NCI-H146 (cell line): ENCODE results near the gene MGAT4B.
A peak's percentile ranks its signal among the peaks of the same experiment; 100 is the strongest.

ENCODE experiments used
- DNase-seq: peaks from one replicate; lab custom pipeline; 2025; lab: John Stamatoyannopoulos, UW

The MGAT4B gene

DNA sequence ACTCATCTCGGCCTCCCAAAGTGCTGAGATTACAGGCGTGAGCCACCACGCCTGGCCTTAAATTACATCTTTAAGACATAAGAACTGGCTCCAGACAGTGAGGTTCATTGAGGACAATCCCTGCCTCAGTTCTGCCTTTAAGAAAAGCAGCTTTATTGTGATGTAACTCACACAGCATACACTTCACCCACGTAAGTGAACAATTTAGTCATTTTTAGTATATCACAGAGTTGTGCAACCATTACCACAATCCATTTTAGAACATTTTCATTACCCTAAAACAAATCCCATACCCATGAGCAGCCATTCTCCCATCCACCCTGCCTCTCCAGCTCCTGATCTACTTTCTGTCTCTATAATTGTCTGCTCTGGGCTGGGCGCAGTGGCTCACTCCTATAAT is 36.9 kb downstream of the MGAT4B start:
- DNase-seq = no peak

DNA sequence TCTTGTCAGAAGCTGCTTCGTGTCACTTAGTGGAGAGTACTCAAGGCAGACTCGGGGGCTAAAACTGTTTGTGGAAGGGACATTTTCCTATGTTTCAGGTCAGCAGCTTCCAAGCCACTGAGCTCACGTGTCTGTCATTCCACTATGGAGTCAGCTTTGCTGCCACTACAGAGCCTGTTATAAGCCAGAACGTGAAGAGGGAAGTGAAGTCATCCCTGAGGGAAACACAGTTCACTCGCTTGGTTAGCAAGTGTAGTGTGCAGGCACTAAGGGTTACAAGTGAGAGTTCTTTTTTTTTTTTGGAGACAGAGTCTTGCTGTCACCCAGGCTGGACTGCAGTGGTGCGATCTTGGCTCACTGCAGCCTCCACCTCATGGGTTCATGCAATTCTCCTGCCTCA is 37.4 kb downstream of the MGAT4B start:
- DNase-seq = no peak

DNA sequence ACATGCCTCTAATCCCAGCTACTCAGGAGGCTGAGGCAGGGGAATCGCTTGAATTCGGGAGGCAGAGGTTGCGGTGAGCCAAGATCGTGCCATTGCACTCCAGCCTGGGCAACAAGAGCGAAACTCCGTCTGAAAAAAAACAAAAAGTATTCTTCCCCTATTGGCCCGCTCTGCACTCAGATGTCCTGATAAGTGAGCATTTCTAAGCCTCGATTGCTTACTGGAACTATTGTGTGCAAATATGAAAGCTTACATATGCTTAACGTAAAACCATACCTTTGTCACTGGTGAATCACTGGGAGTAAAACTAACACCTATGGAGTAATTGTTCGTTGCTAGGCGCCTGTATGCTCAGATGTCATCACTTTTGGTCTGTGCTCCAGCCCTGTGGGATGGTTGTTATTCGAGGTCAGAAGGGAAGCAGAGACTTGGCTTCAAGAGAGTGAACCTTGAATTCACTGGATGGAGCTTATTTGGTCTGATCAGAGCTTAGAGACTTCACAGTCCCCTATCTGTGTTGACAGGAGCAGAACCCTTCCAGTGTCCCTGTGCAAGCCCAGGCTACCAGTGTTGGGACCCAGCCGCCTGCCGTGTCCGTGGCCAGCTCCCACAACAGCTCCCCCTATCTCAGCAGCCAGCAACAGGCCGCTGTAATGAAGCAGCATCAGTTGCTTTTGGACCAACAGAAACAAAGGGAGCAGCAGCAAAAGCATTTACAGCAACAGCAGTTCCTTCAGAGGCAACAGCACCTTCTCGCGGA is 38.2 kb downstream of the MGAT4B start:
- no peak for DNase-seq

DNA sequence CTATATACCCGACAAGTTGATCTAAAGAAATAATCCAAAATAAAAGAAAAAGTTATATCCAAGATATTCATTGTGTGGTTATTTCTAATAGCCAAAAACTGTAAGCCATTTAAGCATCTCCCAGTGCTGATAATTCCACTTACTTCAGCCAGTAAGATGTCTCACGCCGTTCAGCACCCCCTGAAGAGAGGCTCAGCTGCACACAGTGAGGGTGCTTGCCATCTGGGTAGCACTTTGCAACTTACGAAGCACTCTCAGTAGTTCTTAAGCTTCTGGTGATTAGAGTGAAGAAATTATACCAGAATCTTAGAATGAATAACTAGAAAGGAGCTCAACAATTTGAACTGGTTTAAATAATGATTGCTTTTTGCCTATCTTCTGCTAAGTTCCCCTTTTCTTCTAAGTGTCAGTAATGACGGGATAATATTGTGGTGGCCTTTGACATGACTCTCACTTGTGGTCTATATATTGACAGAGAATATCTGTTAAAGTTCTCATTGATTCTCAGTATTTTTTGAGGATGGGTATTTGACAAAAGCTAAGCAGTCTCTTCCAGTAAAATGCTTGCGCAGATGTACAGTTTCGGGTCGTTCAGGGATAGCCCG is 39.1 kb downstream of the MGAT4B start:
- DNase-seq = no peak

GRCh38 chr5:179766726-179767455 is 39.8 kb downstream of the MGAT4B start:
- DNase-seq = no peak

GRCh38 chr5:179766021-179766725 is 40.5 kb downstream of the MGAT4B start:
- DNase-seq = no peak

GRCh38 chr5:179765400-179765799 is 41.3 kb downstream of the MGAT4B start:
- DNase-seq = no peak

- no peak for DNase-seq
Observed at GRCh38 chr5:179764056-179764455, 42.6 kb downstream of the MGAT4B start.

DNA sequence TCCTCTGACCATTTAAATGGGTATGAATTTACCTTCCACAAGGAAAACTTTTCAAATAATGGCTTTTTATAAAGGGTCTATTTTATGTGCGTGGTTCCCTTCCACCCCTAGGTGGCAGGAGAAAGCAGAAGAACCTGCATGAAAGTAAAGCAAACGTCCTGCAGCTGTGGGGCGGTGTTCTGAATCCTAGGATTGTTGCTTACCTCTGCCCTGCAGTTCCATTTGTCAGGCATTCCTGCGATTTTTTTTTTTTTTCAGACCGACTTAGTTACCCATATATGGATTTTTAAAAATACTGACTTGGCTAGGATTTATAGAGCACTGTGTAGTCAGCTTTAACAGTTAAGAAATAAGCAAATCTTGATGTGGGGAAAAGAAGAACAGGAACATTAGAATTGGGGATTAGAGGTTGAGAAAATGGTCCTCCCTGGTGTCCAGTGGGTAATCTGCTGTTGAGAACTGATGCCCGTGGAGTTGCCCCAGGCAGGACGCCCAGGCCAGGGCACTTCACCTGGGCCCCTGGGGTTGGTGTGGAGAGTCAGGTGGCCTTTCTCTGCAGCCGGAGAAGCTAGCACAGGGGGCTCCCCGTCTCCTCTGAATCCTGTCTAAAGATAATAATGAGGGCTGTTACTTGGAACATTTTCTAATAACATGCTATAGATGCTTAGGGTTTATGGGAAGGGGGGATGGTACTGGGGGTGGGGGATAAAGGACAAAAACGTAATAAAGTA is 43.3 kb downstream of the MGAT4B start:
- DNase-seq = peak; percentile 43

- DNase-seq = no peak
Observed at GRCh38 chr5:179762781-179763176, 43.9 kb downstream of the MGAT4B start.

DNA sequence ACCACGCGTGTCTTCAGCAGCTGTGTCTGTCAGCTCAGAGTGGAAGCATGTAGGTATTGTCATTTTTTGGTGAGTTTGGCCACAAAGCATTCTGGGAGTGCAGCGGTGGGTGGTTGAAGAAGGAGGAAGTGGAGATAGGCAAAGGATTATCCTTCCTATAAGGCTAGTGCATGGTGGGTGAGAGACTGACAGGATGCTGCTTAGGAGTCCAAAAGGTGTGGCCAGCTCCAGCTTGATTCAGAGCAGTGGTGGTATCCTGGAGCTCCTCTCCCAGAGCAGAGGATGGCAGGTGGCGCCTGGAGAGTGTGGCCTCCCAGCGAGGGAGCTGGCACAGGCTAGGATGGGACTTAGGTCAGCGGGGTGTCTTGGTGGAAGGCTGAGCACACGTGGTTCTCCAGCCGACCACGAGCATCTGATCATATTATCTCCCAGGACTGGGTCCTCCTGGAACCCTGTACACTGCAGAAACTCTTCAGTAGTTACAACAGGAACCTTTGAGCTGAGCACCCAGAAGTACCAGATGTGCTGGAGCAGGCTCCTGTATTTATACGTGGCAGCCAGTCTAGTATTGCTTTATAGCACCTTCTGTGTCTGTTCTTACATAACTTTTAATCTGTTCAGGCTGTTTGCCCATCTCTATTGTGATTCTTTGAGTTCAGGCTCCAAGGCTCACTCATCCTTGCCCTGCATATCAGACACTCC is 44.4 kb downstream of the MGAT4B start:
- DNase-seq = peak; percentile 6

GRCh38 chr5:179759581-179760551 is 46.8 kb downstream of the MGAT4B start:
- peak; percentile 56 for DNase-seq

- no peak for DNase-seq
Observed at GRCh38 chr5:179758955-179759354, 47.7 kb downstream of the MGAT4B start.

GRCh38 chr5:179755022-179755421 is 51.6 kb downstream of the MGAT4B start:
- DNase-seq = no peak

DNA sequence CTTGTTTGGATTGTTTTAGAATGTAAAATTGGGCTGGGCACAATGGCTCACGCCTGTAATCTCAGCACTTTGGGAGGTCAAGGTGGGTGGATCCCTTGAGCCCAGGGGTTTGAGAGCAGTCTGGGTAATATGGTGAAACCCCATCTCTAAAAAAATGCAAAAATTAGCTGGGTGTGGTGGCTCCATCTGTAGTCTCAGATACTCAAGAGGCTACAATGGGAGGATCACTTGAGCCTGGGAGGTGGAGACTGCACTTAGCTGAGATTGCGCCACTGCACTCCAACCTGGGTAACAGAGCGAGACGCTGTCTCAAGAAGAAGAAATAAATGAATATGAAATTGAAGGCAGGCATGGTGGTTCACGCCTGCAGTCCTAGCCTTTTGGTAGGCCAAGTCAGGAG is 52.7 kb downstream of the MGAT4B start:
- DNase-seq = no peak

DNA sequence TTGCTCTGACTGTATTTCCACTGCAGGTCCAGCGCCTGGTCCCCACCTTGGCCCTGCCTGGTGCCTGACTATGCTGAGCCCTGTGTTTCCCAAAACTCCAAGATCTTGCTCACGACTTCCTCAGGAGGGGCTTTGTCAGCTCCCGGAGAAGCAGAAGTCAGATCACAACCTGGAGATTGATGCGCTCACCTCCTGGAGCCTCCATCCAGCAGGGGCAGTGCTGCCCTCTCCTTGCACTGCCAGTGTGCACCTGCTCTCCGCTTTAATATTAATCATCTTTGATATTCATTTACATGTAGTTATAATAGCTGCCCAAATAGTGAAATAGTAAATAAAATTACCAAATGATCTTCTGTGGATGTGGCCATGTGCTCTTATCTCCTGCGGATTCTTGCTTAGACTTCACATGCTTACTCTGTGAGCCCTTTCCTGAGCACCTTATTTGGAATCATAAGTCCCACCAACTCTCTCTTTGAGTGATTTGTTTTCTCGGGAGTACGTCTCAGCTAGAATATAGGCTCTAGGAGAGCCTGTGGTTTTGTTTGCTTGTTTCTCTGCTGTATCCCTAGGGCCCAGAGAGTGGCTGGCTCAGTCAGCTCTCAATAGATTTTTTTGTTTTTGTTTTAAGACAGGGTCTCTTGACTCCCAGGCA is 56.7 kb downstream of the MGAT4B start:
- DNase-seq = no peak

GRCh38 chr5:179747811-179748210 is 58.9 kb downstream of the MGAT4B start:
- DNase-seq = no peak
